Prostate gland (tissue), 2 donors: Measurements from ENCODE around the gene COL23A1. TPM values are rescaled to one million over a fixed set of nuclear protein-coding genes. Genes with fewer than 3 reads are reported as not detected.

ENCODE experiments used
- DNase-seq: peaks from one replicate; pipeline ENCODE4 v3.0.0-alpha.2; 2019; ENCODE audit warnings: low spot score
- H3K27ac ChIP-seq, 2 donors: fragments of 200-600 bp; sonication (generic); 2 replicates each; pipeline ENCODE4 v1.5.1; 2017 to 2019
- H3K27me3 ChIP-seq: fragments of 200-600 bp; sonication (generic); replicated peaks from 2 replicates; pipeline ENCODE4 v1.5.1; 2019; ENCODE audit not compliant: insufficient read depth
- H3K36me3 ChIP-seq, 2 donors: fragments of 200-600 bp; sonication (generic); 1 replicate in 1 of 2; 2 replicates in 1 of 2; pipeline versions ENCODE4 v1.5.1 to v1.8.1; 2017 to 2019
- H3K4me1 ChIP-seq: fragments of 200-600 bp; sonication (generic); replicated peaks from 2 replicates; pipeline ENCODE4 v1.5.1; 2019
- H3K4me3 ChIP-seq, 2 donors: fragments of 200-600 bp; sonication (generic); 2 replicates each; pipeline ENCODE4 v1.5.1; 2017 to 2019
- H3K9me3 ChIP-seq: fragments of 200-600 bp; sonication (generic); 2 replicates; pipeline ENCODE4 v1.5.1; 2017
- CTCF ChIP-seq, 4 experiments: fragments of 200-600 bp in 2 of 4; fragments of 450-650 bp in 2 of 4; sonication (generic) in 2 of 4; IDR thresholded peaks; 1 replicate in 3 of 4; 2 replicates in 1 of 4; pipeline ENCODE4 v1.5.1; 2016 to 2019; ENCODE audit warnings: antibody characterized with exemption in 4 of 4, mild to moderate bottlenecking in 2 of 4, moderate library complexity in 2 of 4
- POLR2A ChIP-seq: fragments of 450-650 bp; IDR thresholded peaks from one replicate; pipeline ENCODE4 v1.6.1; 2016; ENCODE audit warnings: antibody characterized with exemption, mild to moderate bottlenecking
- POLR2AphosphoS5 ChIP-seq: sonication (generic); formaldehyde crosslinking; IDR thresholded peaks from one replicate; pipeline ENCODE4 v1.6.1; 2017; ENCODE audit warnings: antibody characterized with exemption
- WGBS: methylation state at CpG from one replicate; pipeline ENCODE4 v1.1.5; 2018; 5-methylcytosine and 5-hydroxymethylcytosine counted together
- intact Hi-C: fragments of 100-400 bp; cut with DNase I; formaldehyde crosslinking; loops from one replicate; pipeline ENCODE4 v1.14.2; 2022
- total RNA-seq, 2 donors: library from RNA; depleted of rRNA; stranded (reverse); fragments of >200 nt; gene quantifications; one replicate each; pipeline ENCODE4 v1.1.0, GENCODE V29; 2016

The COL23A1 gene
- total RNA-seq, 2 donors from 2014 or later, result 2.7 to 6.1 TPM

- intact Hi-C loops, result loop anchor here (5.0 kb wide), 1 partner anchor 77 kb away; no protein-coding TSS in a partner anchor
- Histone ChIP-seq H3K27me3 (no peaks in the 10 kb centered on the region), H3K4me3 (no peak overlapping the region), H3K27ac (no peak overlapping the region), H3K9me3 (no peaks in the 10 kb centered on the region), H3K4me1 (no peaks in the 10 kb centered on the region), H3K36me3 (no peaks in the 10 kb centered on the region)
- peak; percentile 68 for DNase-seq
- no peak for TF ChIP-seq POLR2A
- TF ChIP-seq POLR2AphosphoS5, result peak; percentile 66
- 34% methylated on average over 35 of the region's 42 CpGs for WGBS
Measured at GRCh38 chr5:178383919-178384815, 206.0 kb downstream of the COL23A1 start.

- intact Hi-C loops, result loop anchor here (5.0 kb wide), 1 partner anchor 76 kb away; no protein-coding TSS in a partner anchor
- WGBS, result 94% methylated on average over 13 of the region's 13 CpGs
- Histone ChIP-seq H3K27ac (no peak overlapping the region), H3K4me1 (no peaks in the 10 kb centered on the region), H3K9me3 (no peaks in the 10 kb centered on the region), H3K36me3 (no peaks in the 10 kb centered on the region), H3K4me3 (no peak overlapping the region), H3K27me3 (no peaks in the 10 kb centered on the region)
- no peak for DNase-seq
- no peak for TF ChIP-seq POLR2A
- TF ChIP-seq POLR2AphosphoS5, result no peak
- no peak for TF ChIP-seq CTCF (IDR thresholded peaks at IDR 0.05)
Measured at GRCh38 chr5:178383301-178383918, 206.8 kb downstream of the COL23A1 start.

- H3K9me3 ChIP-seq, result no peaks in the 10 kb centered on the region
- H3K4me3 ChIP-seq, result no peak overlapping the region
- H3K27ac ChIP-seq, result no peak overlapping the region
- 77% methylated on average over 8 of the region's 8 CpGs for WGBS
- TF ChIP-seq POLR2AphosphoS5 (no peak), POLR2A (no peak), CTCF (IDR thresholded peaks at IDR 0.05) (no peak)
- no peaks in the 10 kb centered on the region for H3K36me3 ChIP-seq
- no peaks in the 10 kb centered on the region for H3K27me3 ChIP-seq
- intact Hi-C loops, result loop anchor here (5.0 kb wide), 1 partner anchor 75 kb away; no protein-coding TSS in a partner anchor
- H3K4me1 ChIP-seq, result no peaks in the 10 kb centered on the region
- no peak for DNase-seq
Measured at GRCh38 chr5:178382754-178383164, 207.4 kb downstream of the COL23A1 start.

- DNase-seq, result no peak
- Histone ChIP-seq H3K4me3 (no peak overlapping the region), H3K27ac (no peak overlapping the region), H3K4me1 (no peaks in the 10 kb centered on the region), H3K27me3 (no peaks in the 10 kb centered on the region), H3K36me3 (no peaks in the 10 kb centered on the region), H3K9me3 (no peaks in the 10 kb centered on the region)
- TF ChIP-seq POLR2AphosphoS5, result no peak
- TF ChIP-seq CTCF (IDR thresholded peaks at IDR 0.05), result no peak
- no peak for TF ChIP-seq POLR2A
- WGBS, result 96% methylated on average over 17 of the region's 17 CpGs
- intact Hi-C loops, result loop anchor here (5.0 kb wide), 1 partner anchor 75 kb away; no protein-coding TSS in a partner anchor
Measured at GRCh38 chr5:178381921-178382695, 208.1 kb downstream of the COL23A1 start.

- intact Hi-C loops, result loop anchor here (5.0 kb wide), 1 partner anchor 74 kb away; no protein-coding TSS in a partner anchor
- no peak for TF ChIP-seq POLR2AphosphoS5
- no peak for DNase-seq
- WGBS, result 98% methylated on average over 8 of the region's 8 CpGs
- no peaks in the 10 kb centered on the region for H3K9me3 ChIP-seq
- no peak overlapping the region for H3K4me3 ChIP-seq
- H3K27me3 ChIP-seq, result no peaks in the 10 kb centered on the region
- no peak overlapping the region for H3K27ac ChIP-seq
- H3K36me3 ChIP-seq, result no peaks in the 10 kb centered on the region
- no peaks in the 10 kb centered on the region for H3K4me1 ChIP-seq
Measured at GRCh38 chr5:178381206-178381605, 209.0 kb downstream of the COL23A1 start.
